Effector memory CD8-positive, alpha-beta T cell (primary cell): ENCODE measurements around the gene GLRA1.
"Not testable (repeated sequence)": the region's sequence is repeated elsewhere in the genome, so short reads cannot be mapped to it uniquely, and the experiment has no call there.

Experiments used
- ATAC-seq: fragments of 150-1000 bp; cut with Tn5 transposase; replicated peaks from 2 replicates; pipeline ENCODE4 v1.10.0; 2021; ENCODE audit warnings: mild to moderate bottlenecking, moderate library complexity
- DNase-seq, 3 experiments: peaks; one replicate each; pipeline ENCODE4 v3.0.0; 2021
- H3K27ac Mint-ChIP-seq, 2 donors: one replicate each; pipeline ENCODE4 v1.8.0; 2022; ENCODE audit warnings: mild to moderate bottlenecking in 2 of 2, mixed read lengths in 2 of 2, moderate library complexity in 2 of 2
- H3K27me3 Mint-ChIP-seq, 2 donors: one replicate each; pipeline ENCODE4 v1.8.0; 2022; ENCODE audit warnings: mixed read lengths in 2 of 2
- H3K36me3 Mint-ChIP-seq: one replicate; pipeline ENCODE4 v1.8.0; 2022; ENCODE audit warnings: mild to moderate bottlenecking, moderate library complexity, mixed read lengths; ENCODE audit not compliant: insufficient read depth
- H3K4me1 Mint-ChIP-seq, 2 donors: one replicate each; pipeline ENCODE4 v1.8.0; 2022; ENCODE audit warnings: low read depth in 2 of 2, mixed read lengths in 2 of 2
- H3K4me3 Mint-ChIP-seq, 2 donors: one replicate each; pipeline ENCODE4 v1.8.0; 2022; ENCODE audit warnings: mild to moderate bottlenecking in 2 of 2, mixed read lengths in 2 of 2, moderate library complexity in 2 of 2
- H3K9me3 Mint-ChIP-seq, 2 donors: one replicate each; pipeline ENCODE4 v1.8.0; 2022; ENCODE audit warnings: mixed read lengths in 2 of 2

GLRA1 gene

GRCh38 chr5:151786468-151786867 is 138.2 kb downstream of the GLRA1 start:
- Mint-ChIP-seq H3K36me3 (peaks cover 59% of the 10 kb centered on the region), H3K27me3 (no peaks in the 10 kb centered on the region), H3K9me3 (no peaks in the 10 kb centered on the region), H3K27ac (peak overlapping the region in 1 of 2 donors; percentile 66), H3K4me3 (no peak overlapping the region), H3K4me1 (peaks cover 18 to 51% of the 10 kb centered on the region in 2 donors)
- DNase-seq: no peak
- no peak for ATAC-seq

- no peak for DNase-seq
- Mint-ChIP-seq H3K4me3 (no peak overlapping the region), H3K9me3 (no peaks in the 10 kb centered on the region), H3K36me3 (peaks cover 40% of the 10 kb centered on the region), H3K27me3 (no peaks in the 10 kb centered on the region), H3K4me1 (peaks cover 32 to 62% of the 10 kb centered on the region in 2 donors), H3K27ac (no peak overlapping the region)
- ATAC-seq: no peak
These were observed 140.5 kb downstream of the GLRA1 start for GRCh38 chr5:151784141-151784540.

GRCh38 chr5:151783664-151784063 is 141.0 kb downstream of the GLRA1 start:
- ATAC-seq, H3K27me3 Mint-ChIP-seq, DNase-seq, H3K9me3 Mint-ChIP-seq, H3K4me3 Mint-ChIP-seq: not testable (repeated sequence)
- Mint-ChIP-seq H3K4me1 (peaks cover 33 to 67% of the 10 kb centered on the region in 2 donors), H3K27ac (peak overlapping the region; percentile 31 to 44), H3K36me3 (peaks cover 42% of the 10 kb centered on the region)

- peaks cover 51 to 85% of the 10 kb centered on the region in 2 donors for H3K4me1 Mint-ChIP-seq
- H3K27ac Mint-ChIP-seq: peak overlapping the region in 1 of 2 donors; percentile 29
- peaks cover 41% of the 10 kb centered on the region for H3K36me3 Mint-ChIP-seq
- peak overlapping the region; percentile 6 to 17 for H3K4me3 Mint-ChIP-seq
- H3K9me3 Mint-ChIP-seq: no peaks in the 10 kb centered on the region
- DNase-seq (no peak), ATAC-seq (no peak)
- H3K27me3 Mint-ChIP-seq: no peaks in the 10 kb centered on the region
These were observed 143.4 kb downstream of the GLRA1 start for GRCh38 chr5:151781201-151781600.

- Mint-ChIP-seq H3K4me1 (peaks cover 52 to 84% of the 10 kb centered on the region in 2 donors), H3K4me3 (peak overlapping the region; percentile 62 to 65), H3K9me3 (no peaks in the 10 kb centered on the region), H3K27me3 (no peaks in the 10 kb centered on the region), H3K27ac (peak overlapping the region; percentile 3 to 35), H3K36me3 (peaks cover 40% of the 10 kb centered on the region)
- DNase-seq (no peak), ATAC-seq (no peak)
These were observed 144.3 kb downstream of the GLRA1 start for GRCh38 chr5:151780348-151780747.

- DNase-seq (no peak), ATAC-seq (no peak)
- Mint-ChIP-seq H3K36me3 (peaks cover 39% of the 10 kb centered on the region), H3K9me3 (no peaks in the 10 kb centered on the region), H3K27me3 (no peaks in the 10 kb centered on the region), H3K4me3 (peak overlapping the region; percentile 23 to 36), H3K4me1 (peaks cover 53 to 85% of the 10 kb centered on the region in 2 donors), H3K27ac (peak overlapping the region in 1 of 2 donors; percentile 42)
These were observed 145.0 kb downstream of the GLRA1 start for GRCh38 chr5:151779531-151780125.

- no peaks in the 10 kb centered on the region for H3K9me3 Mint-ChIP-seq
- H3K27me3 Mint-ChIP-seq: no peaks in the 10 kb centered on the region
- DNase-seq (no peak), ATAC-seq (no peak)
- peaks cover 47% of the 10 kb centered on the region for H3K36me3 Mint-ChIP-seq
- H3K4me1 Mint-ChIP-seq: peaks cover 52 to 72% of the 10 kb centered on the region in 2 donors
- no peak overlapping the region for H3K4me3 Mint-ChIP-seq
- H3K27ac Mint-ChIP-seq: peak overlapping the region; percentile 20 to 53
These were observed 149.5 kb downstream of the GLRA1 start for GRCh38 chr5:151775025-151775606.

GRCh38 chr5:151773951-151774350 is 150.7 kb downstream of the GLRA1 start:
- H3K36me3 Mint-ChIP-seq: peaks cover 45% of the 10 kb centered on the region
- H3K27ac Mint-ChIP-seq: no peak overlapping the region
- ATAC-seq (no peak), DNase-seq (no peak)
- no peaks in the 10 kb centered on the region for H3K27me3 Mint-ChIP-seq
- no peaks in the 10 kb centered on the region for H3K9me3 Mint-ChIP-seq
- H3K4me3 Mint-ChIP-seq: no peak overlapping the region
- H3K4me1 Mint-ChIP-seq: peaks cover 42 to 62% of the 10 kb centered on the region in 2 donors

- DNase-seq (no peak), ATAC-seq (no peak)
- peaks cover 42% of the 10 kb centered on the region for H3K36me3 Mint-ChIP-seq
- no peaks in the 10 kb centered on the region for H3K9me3 Mint-ChIP-seq
- H3K27me3 Mint-ChIP-seq: no peaks in the 10 kb centered on the region
- H3K4me3 Mint-ChIP-seq: no peak overlapping the region
- peaks cover 39 to 53% of the 10 kb centered on the region in 2 donors for H3K4me1 Mint-ChIP-seq
- H3K27ac Mint-ChIP-seq: no peak overlapping the region
These were observed 151.6 kb downstream of the GLRA1 start for GRCh38 chr5:151772846-151773561.
